HG02870 (cell line): ENCODE results near the gene STAT5A.
"Not testable (repeated sequence)": the region's sequence is repeated elsewhere in the genome, so short reads cannot be mapped to it uniquely, and the experiment has no call there.

Source experiments
- ATAC-seq: cut with Tn5 transposase; IDR thresholded peaks from one replicate; pipeline ENCODE4 v1.9.1; 2021; ENCODE audit warnings: mild to moderate bottlenecking, moderate library complexity; ENCODE audit not compliant: unreplicated experiment

The STAT5A gene

DNA sequence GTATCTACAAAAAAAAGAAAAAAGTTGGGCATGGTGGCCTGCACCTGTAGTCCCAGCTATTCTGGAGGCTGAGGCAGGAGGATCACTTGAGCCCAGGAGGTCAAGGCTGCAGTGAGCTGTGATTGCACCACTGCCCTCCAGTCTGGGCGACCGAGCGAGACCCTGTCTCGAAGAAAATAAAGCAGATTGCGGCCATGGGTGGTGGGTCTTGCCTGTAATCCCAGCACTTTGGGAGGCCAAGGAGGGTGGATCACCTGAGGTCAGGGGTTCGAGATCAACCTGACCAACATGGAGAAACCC lies 16.7 kb downstream of the STAT5A start:
- ATAC-seq: not testable (repeated sequence)

- no peak for ATAC-seq
Observed at GRCh38 chr17:42305543-42306384, 17.5 kb downstream of the STAT5A start.

DNA sequence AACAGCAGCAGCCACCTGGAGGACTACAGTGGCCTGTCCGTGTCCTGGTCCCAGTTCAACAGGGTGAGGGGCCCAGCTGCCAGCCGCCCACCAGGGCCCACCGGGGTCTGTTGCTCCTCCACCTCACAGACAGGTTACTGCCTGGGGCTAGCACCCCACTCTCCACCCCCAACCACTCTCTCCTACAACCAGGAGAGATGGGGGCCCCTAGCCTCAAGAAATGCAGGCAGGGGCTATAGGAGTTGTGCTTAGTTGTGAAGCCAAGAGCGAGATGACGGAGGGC lies 18.0 kb downstream of the STAT5A start:
- ATAC-seq: no peak

DNA sequence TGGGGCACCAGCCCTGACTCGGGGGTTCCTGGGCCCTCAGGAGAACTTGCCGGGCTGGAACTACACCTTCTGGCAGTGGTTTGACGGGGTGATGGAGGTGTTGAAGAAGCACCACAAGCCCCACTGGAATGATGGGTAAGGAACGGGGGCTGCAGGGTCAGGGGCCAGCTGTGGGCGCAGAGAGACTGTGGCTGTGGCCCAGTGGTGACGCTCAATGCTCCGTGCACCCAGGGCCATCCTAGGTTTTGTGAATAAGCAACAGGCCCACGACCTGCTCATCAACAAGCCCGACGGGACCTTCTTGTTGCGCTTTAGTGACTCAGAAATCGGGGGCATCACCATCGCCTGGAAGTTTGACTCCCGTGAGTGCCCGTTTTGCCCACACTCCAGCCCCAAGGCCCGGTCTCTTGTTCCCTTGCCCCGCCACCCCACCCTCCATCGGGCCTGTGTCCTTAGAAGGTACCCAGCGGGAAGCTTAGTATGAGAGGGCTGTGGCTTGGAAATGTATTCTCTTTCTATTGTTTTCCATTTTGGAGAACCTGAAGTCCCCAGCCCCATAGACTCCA lies 19.1 kb downstream of the STAT5A start:
- ATAC-seq: no peak

DNA sequence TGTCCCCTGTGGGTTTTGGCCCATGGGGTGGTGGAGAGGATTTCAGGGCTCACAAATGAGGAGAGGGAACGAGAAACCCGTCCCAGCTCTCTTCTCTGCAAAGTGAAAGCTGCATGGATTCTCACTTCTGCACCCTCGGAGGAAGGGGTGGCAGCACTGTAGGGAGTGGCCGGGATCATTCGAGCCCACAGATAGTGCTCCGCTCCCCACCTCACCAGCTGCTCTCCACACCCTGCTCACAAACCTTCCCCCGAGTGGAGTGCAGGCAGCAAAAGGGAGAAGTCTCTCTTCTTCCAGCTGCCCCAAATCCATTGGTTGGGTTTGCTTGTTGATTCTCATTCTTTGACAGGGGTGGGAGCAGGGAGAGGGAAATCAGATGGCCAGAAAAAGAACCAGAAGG lies 20.1 kb downstream of the STAT5A start:
- no peak for ATAC-seq

- no peak for ATAC-seq
Observed at GRCh38 chr17:42309142-42309541, 20.8 kb downstream of the STAT5A start.

DNA sequence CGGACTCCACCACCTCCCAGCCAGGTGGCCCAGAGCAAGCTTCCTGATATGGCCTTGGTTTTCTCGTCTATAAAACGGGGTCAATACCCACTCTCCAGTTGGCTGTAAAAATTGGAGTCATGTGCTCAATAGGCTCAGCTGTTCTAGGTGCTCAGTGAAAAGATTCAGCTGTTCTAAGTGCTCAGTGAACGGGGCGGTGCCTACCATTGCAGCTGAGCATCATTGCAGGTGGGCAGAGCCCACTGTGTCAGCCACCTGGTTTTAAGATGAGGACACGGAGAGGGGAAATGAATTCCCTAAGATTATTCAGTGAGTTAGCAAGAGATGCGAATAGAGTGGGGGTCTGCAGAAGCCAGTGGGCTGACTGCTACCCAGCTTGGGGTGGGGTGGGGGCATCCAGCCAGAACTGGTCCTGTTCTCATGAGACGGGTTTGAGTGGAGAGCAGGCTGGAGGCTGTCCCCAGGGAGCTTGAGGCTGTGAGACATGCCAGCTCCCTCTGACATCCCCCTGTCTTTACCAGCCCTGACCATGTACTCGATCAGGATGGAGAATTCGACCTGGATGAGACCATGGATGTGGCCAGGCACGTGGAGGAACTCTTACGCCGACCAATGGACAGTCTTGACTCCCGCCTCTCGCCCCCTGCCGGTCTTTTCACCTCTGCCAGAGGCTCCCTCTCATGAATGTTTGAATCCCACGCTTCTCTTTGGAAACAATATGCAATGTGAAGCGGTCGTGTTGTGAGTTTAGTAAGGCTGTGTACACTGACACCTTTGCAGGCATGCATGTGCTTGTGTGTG lies 21.9 kb downstream of the STAT5A start:
- ATAC-seq: no peak

GRCh38 chr17:42310787-42311215 lies 22.5 kb downstream of the STAT5A start:
- ATAC-seq: no peak

DNA sequence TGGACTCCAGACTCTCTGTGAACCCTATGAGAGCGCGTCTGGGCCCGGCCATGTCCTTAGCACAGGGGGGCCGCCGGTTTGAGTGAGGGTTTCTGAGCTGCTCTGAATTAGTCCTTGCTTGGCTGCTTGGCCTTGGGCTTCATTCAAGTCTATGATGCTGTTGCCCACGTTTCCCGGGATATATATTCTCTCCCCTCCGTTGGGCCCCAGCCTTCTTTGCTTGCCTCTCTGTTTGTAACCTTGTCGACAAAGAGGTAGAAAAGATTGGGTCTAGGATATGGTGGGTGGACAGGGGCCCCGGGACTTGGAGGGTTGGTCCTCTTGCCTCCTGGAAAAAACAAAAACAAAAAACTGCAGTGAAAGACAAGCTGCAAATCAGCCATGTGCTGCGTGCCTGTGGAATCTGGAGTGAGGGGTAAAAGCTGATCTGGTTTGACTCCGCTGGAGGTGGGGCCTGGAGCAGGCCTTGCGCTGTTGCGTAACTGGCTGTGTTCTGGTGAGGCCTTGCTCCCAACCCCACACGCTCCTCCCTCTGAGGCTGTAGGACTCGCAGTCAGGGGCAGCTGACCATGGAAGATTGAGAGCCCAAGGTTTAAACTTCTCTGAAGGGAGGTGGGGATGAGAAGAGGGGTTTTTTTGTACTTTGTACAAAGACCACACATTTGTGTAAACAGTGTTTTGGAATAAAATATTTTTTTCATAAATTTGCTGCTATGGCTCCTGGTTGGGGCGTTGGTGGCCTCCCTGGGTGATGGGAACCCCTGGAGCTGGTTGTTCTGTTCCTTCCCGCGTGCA lies 23.1 kb downstream of the STAT5A start:
- no peak for ATAC-seq

DNA sequence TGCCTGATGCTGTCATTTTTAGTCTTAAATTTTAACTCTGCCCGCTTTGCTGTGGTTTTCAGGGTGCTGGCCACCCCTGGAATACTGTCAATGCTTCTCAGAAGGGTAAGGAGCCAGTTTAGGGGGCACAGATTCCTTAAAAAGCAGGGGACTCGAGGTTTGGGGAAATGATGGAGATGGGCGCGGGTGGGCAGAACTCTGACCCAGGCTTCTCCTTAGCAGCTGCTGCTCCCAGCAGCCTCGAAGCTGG lies 23.7 kb downstream of the STAT5A start:
- ATAC-seq: no peak

DNA sequence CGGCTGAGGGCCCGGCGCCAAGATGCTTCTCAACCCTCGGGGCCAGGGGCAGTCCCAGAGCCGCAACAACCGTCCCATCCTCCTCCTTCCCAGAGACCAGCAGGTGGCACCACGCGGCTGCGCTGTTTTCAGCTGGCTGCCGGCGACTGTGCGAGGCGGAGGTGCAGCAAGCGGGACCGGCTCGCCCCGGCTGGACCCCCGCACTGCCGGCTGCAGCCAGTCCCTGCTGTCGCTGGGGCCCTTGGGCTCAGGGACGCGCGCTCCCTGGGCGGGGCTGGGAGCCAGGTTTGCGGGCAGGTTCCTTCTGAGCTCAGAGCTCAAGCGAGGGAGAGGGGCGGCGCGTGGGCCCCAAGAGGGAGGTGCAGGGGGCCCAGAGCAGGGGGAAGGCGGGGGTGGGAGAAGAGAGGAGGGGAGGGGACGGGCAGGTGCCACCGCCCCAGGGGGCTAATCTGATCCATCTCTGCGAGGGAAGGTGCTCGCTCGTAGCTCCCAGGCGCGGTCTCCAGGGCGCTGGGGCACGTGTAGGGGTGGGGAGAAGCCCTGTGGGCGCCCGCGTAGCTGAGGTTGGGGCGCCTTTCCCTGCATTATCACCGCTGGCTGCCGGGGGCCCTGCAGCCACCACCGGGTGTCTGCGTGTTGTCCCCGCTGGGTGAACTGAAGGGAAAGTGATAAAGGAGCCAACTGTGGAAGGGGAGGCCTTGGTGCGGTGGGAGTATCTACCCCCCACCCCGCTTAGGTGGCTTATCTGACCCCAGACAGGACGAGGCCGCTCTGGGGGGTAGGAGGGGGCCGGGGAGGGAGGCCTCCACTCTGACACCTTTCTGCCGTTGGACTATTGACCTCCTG lies 24.2 kb downstream of the STAT5A start:
- ATAC-seq: no peak

DNA sequence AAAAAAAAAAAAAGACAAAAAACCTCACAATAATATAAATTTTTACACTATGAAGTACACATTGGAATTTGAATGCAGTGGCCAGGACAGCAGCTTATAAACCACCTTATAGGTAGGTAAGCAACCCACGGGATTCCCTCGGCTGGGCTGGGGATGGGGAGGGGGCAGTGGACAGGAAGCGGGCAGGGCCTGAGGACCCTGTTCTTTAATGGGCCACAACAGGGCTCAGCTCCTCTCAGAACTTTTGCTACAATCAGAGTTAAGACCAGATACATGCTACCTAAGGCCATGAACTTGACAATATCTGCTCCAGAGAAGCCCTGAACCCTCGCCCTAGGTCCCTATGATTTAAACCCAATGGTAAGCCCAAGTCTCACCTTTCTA lies 25.1 kb downstream of the STAT5A start:
- no peak for ATAC-seq

DNA sequence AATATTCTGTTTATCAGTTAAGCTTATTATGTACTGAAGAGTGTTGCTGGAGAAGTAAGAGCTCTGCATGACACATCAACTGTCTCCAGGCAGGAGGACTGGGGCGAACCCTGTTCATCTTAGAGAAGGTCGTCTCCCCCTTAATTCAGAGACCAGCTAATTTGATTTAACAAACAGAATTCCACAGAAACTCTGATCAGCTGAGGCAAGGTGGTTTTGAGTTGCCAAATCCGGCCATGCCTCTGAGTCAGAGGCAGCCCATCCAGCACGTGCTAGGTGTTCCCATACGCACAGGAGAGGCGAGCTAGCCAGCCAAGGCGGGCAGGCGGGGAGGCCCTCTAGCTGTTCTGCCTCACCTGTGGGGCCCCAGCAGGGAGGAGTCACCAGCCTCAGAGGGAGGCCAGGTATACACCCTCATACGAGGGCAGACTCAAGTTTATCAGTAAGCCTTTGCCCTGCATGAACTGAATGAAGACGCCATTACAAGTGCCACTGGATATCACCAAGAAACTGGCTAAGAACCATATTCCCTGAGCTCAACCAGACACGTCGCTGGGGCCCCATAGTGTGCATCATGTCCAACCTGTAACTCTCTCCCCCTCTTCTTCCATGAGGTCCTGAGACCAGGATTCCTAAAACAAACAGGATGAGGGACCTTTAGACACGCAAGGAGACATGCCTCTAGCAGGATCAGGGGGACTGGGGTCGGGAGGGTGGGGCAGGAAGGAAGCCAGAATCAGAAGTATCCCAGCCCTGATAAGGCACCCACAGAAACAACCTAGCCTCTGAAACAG lies 25.7 kb downstream of the STAT5A start:
- ATAC-seq: no peak

- no peak for ATAC-seq
Observed at GRCh38 chr17:42315402-42316156, 27.3 kb downstream of the STAT5A start.

DNA sequence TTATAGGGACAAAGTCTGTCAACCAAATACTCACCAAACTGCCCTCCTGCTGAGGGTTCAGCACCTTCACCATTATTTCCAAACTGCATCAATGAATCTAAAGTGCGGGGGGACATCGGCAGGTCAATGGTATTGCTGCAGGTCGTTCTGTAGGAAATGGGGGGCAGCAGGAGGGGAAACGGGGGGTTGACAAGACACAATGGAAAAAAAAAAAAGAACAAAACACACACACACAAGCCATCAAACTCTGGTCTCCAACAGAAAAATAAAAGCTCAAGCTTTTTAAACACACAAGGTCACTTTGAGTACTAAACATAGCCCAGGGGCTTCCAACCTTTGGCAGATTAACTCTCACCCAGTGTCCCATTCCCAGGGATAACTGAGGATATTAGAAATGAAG lies 28.5 kb downstream of the STAT5A start:
- no peak for ATAC-seq

GRCh38 chr17:42317266-42317845 lies 29.1 kb downstream of the STAT5A start:
- no peak for ATAC-seq

DNA sequence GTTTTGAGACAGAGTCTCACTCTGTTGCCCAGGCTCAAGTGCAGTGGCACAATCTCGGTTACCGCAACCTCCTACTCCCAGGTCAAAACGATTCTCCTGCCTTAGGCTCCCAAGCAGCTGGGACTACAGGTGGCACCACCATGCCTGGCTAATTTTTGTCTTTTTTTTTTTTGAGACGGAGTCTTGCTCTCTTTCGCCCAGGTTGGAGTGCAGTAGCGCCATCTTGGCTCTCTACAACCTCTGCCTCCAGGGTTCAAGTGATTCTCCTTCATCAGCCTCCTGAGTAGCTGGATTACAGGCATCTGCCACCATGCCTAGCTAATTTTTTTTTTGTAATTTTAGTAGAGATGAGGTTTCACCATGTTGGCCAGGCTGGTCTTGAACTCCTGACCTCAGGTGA lies 29.7 kb downstream of the STAT5A start:
- ATAC-seq: not testable (repeated sequence)

DNA sequence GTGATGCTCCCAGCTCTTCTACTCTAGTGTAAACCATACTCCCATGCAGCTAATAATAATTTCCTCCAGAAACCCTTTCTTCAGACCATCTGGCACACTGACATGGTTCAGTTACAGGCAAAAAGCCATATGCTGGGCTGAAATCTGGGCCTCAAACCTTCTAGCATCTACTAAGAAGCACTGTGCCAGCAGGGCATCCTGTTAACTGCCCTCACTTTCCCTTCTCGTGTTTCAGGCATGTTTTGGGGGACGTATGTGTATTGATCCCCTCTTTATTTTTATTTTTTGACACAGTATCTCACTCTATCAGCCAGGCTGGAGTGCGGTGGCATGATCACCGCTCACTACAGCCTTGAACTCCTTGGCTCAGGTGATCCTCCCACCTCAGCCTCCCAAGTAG lies 33.3 kb downstream of the STAT5A start:
- no peak for ATAC-seq
